Measurements from ENCODE around the gene ZNF385B. TPM values are rescaled to one million over a fixed set of nuclear protein-coding genes. Genes with fewer than 3 reads are reported as not detected.

The ZNF385B gene
- total RNA-seq, 6 experiments from 2014 or later, result 0.08 to 0.26 (median 0.22) TPM; not detected in 1

GRCh38 chr2:179814050-179814449 is 47.4 kb downstream of the ZNF385B start:
- no peak for TF ChIP-seq CTCF (IDR thresholded peaks at IDR 0.05)
- Mint-ChIP-seq H3K4me3 (no peak overlapping the region), H3K27me3 (ENCODE audit: insufficient read depth) (no peaks in the 10 kb centered on the region), H3K36me3 (ENCODE audit: low read depth) (no peaks in the 10 kb centered on the region), H3K4me1 (ENCODE audit: low read depth) (peaks cover 15% of the 10 kb centered on the region), H3K9me3 (no peaks in the 10 kb centered on the region), H3K27ac (no peak overlapping the region)
- DNase-seq, result no peak

GRCh38 chr2:179812501-179812900 is 48.9 kb downstream of the ZNF385B start:
- peaks cover 5% of the 10 kb centered on the region for H3K4me1 Mint-ChIP-seq (ENCODE audit: low read depth)
- H3K27me3 Mint-ChIP-seq (ENCODE audit: insufficient read depth), result no peaks in the 10 kb centered on the region
- no peaks in the 10 kb centered on the region for H3K36me3 Mint-ChIP-seq (ENCODE audit: low read depth)
- no peak for DNase-seq
- TF ChIP-seq CTCF (IDR thresholded peaks at IDR 0.05), result no peak
- no peak overlapping the region for H3K4me3 Mint-ChIP-seq
- no peaks in the 10 kb centered on the region for H3K9me3 Mint-ChIP-seq
- H3K27ac Mint-ChIP-seq, result no peak overlapping the region

- no peak overlapping the region for H3K4me3 Mint-ChIP-seq
- H3K27me3 Mint-ChIP-seq (ENCODE audit: insufficient read depth), result no peaks in the 10 kb centered on the region
- DNase-seq, result no peak
- H3K9me3 Mint-ChIP-seq, result no peaks in the 10 kb centered on the region
- no peak overlapping the region for H3K27ac Mint-ChIP-seq
- H3K4me1 Mint-ChIP-seq (ENCODE audit: low read depth), result no peaks in the 10 kb centered on the region
- TF ChIP-seq CTCF (IDR thresholded peaks at IDR 0.05), result no peak
- H3K36me3 Mint-ChIP-seq (ENCODE audit: low read depth), result no peaks in the 10 kb centered on the region
Observed at GRCh38 chr2:179811042-179811441, 50.4 kb downstream of the ZNF385B start.

- peaks cover 1% of the 10 kb centered on the region; the same call in 1 of the 2 replicates for H3K27me3 Mint-ChIP-seq (ENCODE audit: insufficient read depth)
- no peak for DNase-seq
- H3K27ac Mint-ChIP-seq, result no peak overlapping the region
- no peaks in the 10 kb centered on the region for H3K4me1 Mint-ChIP-seq (ENCODE audit: low read depth)
- no peaks in the 10 kb centered on the region for H3K9me3 Mint-ChIP-seq
- no peak for TF ChIP-seq CTCF (IDR thresholded peaks at IDR 0.05)
- H3K36me3 Mint-ChIP-seq (ENCODE audit: low read depth), result no peaks in the 10 kb centered on the region
- no peak overlapping the region for H3K4me3 Mint-ChIP-seq
Observed at GRCh38 chr2:179809606-179810005, 51.8 kb downstream of the ZNF385B start.

- DNase-seq, result no peak
- Mint-ChIP-seq H3K4me3 (no peak overlapping the region), H3K27me3 (ENCODE audit: insufficient read depth) (peaks cover 4% of the 10 kb centered on the region; the same call in 1 of the 2 replicates), H3K9me3 (no peaks in the 10 kb centered on the region), H3K4me1 (ENCODE audit: low read depth) (no peaks in the 10 kb centered on the region), H3K27ac (no peak overlapping the region), H3K36me3 (ENCODE audit: low read depth) (no peaks in the 10 kb centered on the region)
- no peak for TF ChIP-seq CTCF (IDR thresholded peaks at IDR 0.05)
Observed at GRCh38 chr2:179805001-179805400, 56.4 kb downstream of the ZNF385B start.

- H3K4me3 Mint-ChIP-seq, result no peak overlapping the region
- H3K36me3 Mint-ChIP-seq (ENCODE audit: low read depth), result no peaks in the 10 kb centered on the region
- TF ChIP-seq CTCF (IDR thresholded peaks at IDR 0.05), result no peak
Observed at GRCh38 chr2:179804206-179804605, 57.2 kb downstream of the ZNF385B start.

More at GRCh38 chr2:179804206-179804605, 57.2 kb downstream of the ZNF385B start:
- Mint-ChIP-seq H3K9me3 (no peaks in the 10 kb centered on the region), H3K27ac (no peak overlapping the region), H3K4me1 (ENCODE audit: low read depth) (no peaks in the 10 kb centered on the region), H3K27me3 (ENCODE audit: insufficient read depth) (peaks cover 4% of the 10 kb centered on the region; the same call in 1 of the 2 replicates)
- DNase-seq, result no peak
